ENCODE measurements around the gene CNTD1. TPM values are rescaled to one million over a fixed set of nuclear protein-coding genes. Genes with fewer than 3 reads are reported as not detected.

Gene CNTD1
- total RNA-seq, 1 experiment from 2014 or later, result not detected

GRCh38 chr17:42841975-42842685, 43.5 kb downstream of the CNTD1 start (continued):
- TF ChIP-seq ATF6 (CRISPR knock-in tag; IDR thresholded peaks at IDR 0.05) (no peak), NR2C2 (CRISPR knock-in tag; IDR thresholded peaks at IDR 0.05) (no peak), ELF4 (CRISPR knock-in tag; IDR thresholded peaks at IDR 0.05; ENCODE audit: low read depth) (no peak), HMGA2 (CRISPR knock-in tag; IDR thresholded peaks at IDR 0.05) (no peak), E2F4 (CRISPR knock-in tag; IDR thresholded peaks at IDR 0.05; ENCODE audit: borderline replicate concordance, low read depth) (no peak), TEAD1 (CRISPR knock-in tag; IDR thresholded peaks at IDR 0.05) (no peak), NFYB (CRISPR knock-in tag; conservative IDR thresholded peaks at IDR 0.05; ENCODE audit: low read depth) (no peak), NFATC4 (CRISPR knock-in tag; IDR thresholded peaks at IDR 0.05) (no peak), AFF4 (CRISPR knock-in tag; IDR thresholded peaks at IDR 0.05; ENCODE audit: borderline replicate concordance) (no peak), ZNF423 (CRISPR knock-in tag; IDR thresholded peaks at IDR 0.05) (no peak)

GRCh38 chr17:42843358-42843934, 44.8 kb downstream of the CNTD1 start:
- Mint-ChIP-seq H3K27me3 (ENCODE audit: low read depth) (no peaks in the 10 kb centered on the region), H3K9me3 (no peaks in the 10 kb centered on the region), H3K27ac (no peak overlapping the region), H3K4me1 (no peaks in the 10 kb centered on the region), H3K36me3 (peaks cover 62% of the 10 kb centered on the region), H3K4me3 (no peak overlapping the region)
- ATAC-seq (peak; percentile 74), DNase-seq (ENCODE audit: low spot score) (peak; percentile 46)
- ChIA-PET CTCF (interaction anchor here (0.6 to 4.5 kb wide), 30 partner anchors 8 to 265 kb away, joined by 3 to 52 read pairs (median 4); partner anchors contain the start of genes BECN1, PSME3, RPL27 and WNK4), POLR2A (no interaction called here)
- TF ChIP-seq SOX15 (CRISPR knock-in tag; IDR thresholded peaks at IDR 0.05) (no peak), CTCF (IDR thresholded peaks at IDR 0.05) (peak; percentile 67)

GRCh38 chr17:42844271-42844670, 45.6 kb downstream of the CNTD1 start, which contains the start of gene AOC2:
TSS of gene AOC2 (plus strand) at chr17:42844580. CDS start at chr17:42844627, 47 bp downstream.
- no peak within 1 kb of the TSS for H3K27ac Mint-ChIP-seq
- CTCF ChIA-PET, result interaction anchor here (1.4 to 4.5 kb wide), 8 partner anchors 9 to 154 kb away, joined by 3 to 52 read pairs (median 4); partner anchors contain the start of gene RPL27
- POLR2A ChIA-PET, result no interaction called here
- peaks cover 54% of the 10 kb centered on the region for H3K36me3 Mint-ChIP-seq
- no peaks in the 10 kb centered on the region for H3K27me3 Mint-ChIP-seq (ENCODE audit: low read depth)
- DNase-seq (ENCODE audit: low spot score), result no peak
- H3K4me3 Mint-ChIP-seq, result no peak within 1 kb of the TSS
- H3K4me1 Mint-ChIP-seq, result no peaks in the 10 kb centered on the region
- no peak for ATAC-seq
- no peaks in the 10 kb centered on the region for H3K9me3 Mint-ChIP-seq
- TF ChIP-seq E2F1 (CRISPR knock-in tag; IDR thresholded peaks at IDR 0.05), result no peak
- no peak for TF ChIP-seq USF2 (CRISPR knock-in tag; IDR thresholded peaks at IDR 0.05)
- TF ChIP-seq KAT7 (CRISPR knock-in tag; IDR thresholded peaks at IDR 0.05; ENCODE audit: borderline replicate concordance), result no peak
- no peak for TF ChIP-seq MAX (CRISPR knock-in tag; IDR thresholded peaks at IDR 0.05)
- TF ChIP-seq FOXP4 (CRISPR knock-in tag; IDR thresholded peaks at IDR 0.05), result no peak
- TF ChIP-seq TEAD1 (CRISPR knock-in tag; IDR thresholded peaks at IDR 0.05), result no peak

Data from WTC11 (cell line).